HG02798 (cell line): Measurements from ENCODE around the gene COBL.
"Not testable (repeated sequence)": the region's sequence is repeated elsewhere in the genome, so short reads cannot be mapped to it uniquely, and the experiment has no call there.

ENCODE experiments used
- ATAC-seq: cut with Tn5 transposase; IDR thresholded peaks from one replicate; pipeline ENCODE4 v1.9.1; 2021; ENCODE audit warnings: mild to moderate bottlenecking; ENCODE audit not compliant: unreplicated experiment, poor library complexity

The COBL gene

GRCh38 chr7:51220226-51220625, 96.4 kb downstream of the COBL start:
- ATAC-seq: no peak

- ATAC-seq: no peak
Measured at GRCh38 chr7:51219261-51219988, 97.2 kb downstream of the COBL start.

DNA sequence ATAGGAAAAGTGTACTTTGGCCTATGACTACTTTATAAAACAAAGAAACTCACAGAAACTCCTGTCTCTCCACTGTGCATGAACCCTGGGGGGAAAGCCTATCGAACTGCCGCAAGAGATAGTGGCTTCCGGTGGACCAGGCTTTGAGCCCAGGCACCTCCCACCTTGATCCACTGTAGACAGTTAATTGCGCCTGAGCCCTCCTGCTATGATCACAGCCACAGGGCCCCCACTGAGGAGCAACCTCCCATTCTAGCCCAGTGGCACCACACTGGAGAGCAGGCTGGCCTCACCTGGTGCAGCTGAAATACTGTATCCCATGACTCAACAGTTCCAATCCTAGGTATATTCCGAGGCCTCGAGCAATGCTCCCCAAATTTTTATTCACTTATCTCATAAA, 98.8 kb downstream of the COBL start:
- ATAC-seq: no peak

- no peak for ATAC-seq
Measured at GRCh38 chr7:51214098-51214497, 102.5 kb downstream of the COBL start.

- ATAC-seq: no peak
Measured at GRCh38 chr7:51213618-51214017, 103.0 kb downstream of the COBL start.

DNA sequence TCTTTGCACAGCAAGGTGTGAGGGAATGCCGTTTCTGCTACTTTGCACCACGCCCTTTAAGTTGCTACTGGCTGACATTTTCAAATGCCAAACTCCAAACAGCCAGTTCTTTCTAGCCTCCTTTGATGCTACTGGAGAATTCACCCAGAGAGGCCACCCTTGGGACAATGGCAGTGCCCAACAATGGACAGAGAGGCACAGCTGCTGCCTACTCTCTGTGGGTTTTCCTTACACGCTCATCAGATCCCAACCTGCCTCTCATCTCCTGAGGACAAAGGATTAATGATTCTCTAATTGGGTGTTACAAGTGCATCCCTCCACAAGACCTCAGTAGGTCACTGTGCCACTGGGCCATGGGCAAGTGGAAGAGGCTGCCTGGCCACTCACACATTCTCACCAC, 105.8 kb downstream of the COBL start:
- ATAC-seq: no peak

DNA sequence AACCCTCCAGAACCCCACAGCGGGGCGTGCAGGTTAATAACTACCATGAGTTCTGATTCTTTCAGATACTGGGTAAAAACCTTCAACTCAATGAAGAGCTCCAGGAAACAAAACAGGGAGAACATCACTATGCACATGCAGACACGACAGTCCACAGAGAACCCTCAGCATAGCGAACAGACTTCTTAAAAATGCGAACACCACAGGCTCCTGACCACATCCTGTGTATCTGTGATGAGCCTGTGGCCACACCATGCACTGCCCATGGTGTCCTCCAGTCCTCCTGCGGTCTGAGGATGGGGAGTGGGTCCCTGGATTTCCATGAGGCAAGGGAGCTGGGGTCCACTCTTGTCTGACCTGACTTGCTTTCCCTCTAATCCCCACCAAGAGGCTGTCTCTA, 107.2 kb downstream of the COBL start:
- no peak for ATAC-seq

DNA sequence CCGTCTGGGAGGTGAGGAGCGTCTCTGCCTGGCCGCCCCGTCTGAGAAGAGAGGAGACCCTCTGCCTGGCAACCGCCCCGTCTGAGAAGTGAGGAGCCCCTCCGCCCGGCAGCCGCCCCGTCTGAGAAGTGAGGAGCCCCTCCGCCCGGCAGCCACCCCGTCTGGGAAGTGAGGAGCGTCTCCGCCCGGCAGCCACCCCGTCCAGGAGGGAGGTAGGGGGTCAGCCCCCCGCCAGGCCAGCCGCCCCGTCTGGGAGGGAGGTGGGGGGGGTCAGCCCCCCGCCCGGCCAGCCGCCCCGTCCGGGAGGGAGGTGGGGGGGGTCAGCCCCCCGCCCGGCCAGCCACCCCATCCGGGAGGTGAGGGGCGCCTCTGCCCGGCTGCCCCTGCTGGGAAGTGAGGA, 108.5 kb downstream of the COBL start:
- ATAC-seq: not testable (repeated sequence)

GRCh38 chr7:51198654-51199053, 118.0 kb downstream of the COBL start:
- ATAC-seq: no peak

- ATAC-seq: no peak
Measured at GRCh38 chr7:51190969-51191368, 125.6 kb downstream of the COBL start.

DNA sequence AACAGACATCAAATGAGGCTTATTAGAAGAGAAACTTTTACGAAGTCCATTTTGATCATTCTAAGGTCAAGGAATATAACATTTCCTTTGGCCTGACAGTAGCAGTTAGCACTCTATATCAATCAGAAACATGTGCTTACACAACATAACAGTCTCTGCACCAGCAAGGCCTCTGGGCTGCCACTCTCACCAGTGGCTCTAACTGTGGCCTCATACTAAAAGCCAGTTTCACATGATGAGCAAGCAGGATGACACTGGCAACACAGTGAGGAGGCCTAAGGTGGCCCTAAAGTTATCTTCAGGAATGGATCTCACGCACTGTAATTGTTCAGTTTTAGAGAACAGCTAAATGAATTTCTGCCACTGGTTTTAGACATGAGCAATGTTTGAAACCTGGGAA, 126.8 kb downstream of the COBL start:
- no peak for ATAC-seq

DNA sequence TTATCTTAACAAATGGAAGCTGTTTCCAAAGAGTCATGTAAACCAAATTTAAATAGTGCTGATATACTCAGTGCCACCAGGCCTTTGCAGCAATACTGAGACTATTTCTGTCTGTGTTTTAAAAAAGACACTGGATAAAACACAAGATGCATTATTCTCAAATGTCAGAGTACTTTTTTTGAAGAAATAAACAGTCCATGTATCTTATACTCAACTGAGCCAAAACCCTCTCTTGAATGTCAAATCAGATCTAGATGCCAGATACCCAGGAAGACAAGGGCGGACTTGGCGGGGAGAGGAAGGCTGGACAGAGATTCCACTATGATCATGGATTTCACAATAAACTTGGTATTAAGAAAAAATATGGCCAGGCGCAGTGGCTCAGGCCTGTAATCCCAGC, 127.6 kb downstream of the COBL start:
- ATAC-seq: no peak

DNA sequence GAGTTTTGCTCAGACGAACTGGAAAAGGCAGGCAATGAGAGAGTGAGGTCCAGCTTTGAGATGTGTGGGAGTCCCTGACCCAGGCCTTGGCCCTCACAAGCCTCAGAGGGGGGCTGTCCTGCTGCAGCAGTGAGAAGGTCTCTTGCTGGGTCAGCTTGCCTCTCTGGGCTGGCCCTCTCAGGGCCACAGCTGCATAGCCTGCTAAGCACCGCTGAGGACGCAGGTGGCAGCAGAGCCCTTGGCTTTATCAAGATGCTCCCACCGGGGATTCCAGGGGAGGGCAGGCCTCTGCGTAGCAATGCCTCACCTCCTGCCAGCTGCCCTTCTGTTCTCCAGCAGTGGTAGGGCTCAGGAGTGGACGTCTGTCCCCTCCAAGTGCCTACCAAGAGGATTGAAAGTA, 128.7 kb downstream of the COBL start:
- no peak for ATAC-seq

DNA sequence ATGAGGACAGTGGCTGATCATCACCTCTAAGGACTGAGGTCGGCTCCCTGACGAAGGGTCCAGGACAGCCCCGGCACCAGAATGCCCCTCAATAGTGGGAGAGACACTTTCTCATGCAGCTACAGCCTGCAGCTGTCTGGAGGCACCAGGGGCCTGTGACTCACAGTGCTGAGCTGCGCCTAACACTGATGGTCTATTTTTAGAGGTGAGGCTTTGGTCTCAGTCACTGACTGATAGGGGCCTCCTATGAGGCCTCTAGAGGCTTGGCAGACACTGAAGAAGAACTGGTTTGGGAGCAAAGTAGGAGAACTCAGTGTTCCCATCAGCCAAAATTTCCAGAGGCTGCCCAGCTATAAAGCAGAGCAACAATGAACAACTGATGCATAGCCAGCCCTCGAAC, 130.1 kb downstream of the COBL start:
- no peak for ATAC-seq

DNA sequence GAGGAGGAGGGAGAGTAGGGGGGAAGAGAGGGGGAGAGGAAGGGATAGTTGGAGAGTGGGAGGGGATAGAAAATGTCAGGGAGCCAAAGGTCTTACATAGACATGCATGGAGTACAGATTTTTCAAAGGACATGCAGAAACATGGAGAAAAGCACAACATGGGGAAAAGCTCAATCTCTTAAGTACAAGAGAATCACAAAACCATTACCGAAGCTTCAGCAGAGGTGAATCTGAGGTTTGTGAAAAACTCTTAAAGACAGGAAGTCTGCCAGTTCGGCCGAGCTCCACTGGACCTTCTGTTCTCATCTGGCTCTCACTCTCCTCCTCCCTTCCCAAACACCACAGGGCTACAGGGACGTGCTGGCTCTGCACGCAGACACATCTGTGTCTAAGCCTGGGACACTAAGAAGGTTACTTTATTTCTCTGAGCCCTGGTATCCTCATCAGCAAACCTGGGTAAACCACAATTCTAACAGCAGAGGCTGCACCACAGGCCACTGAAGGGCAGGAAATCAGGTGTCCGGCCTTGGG, 133.9 kb downstream of the COBL start:
- no peak for ATAC-seq

DNA sequence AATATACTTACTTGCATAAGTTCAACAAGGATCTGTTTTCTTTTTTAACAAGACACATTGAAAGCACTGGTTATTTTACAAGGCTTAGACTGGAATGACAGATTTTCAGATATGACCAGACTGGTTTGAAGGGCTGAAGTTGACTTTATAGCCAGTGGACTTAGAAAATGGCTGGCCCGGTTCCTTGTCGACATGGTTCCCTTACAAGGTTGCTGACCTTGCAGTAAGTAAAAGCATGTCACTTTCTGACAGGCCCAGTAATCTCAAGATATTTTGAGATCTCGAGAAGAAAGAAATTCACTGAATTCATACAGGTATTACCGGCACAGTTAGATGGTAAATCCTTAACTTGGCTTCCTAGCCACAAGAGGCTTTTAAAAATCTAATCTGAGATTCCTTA, 136.5 kb downstream of the COBL start:
- ATAC-seq: no peak

GRCh38 chr7:51175992-51176388, 140.6 kb downstream of the COBL start:
- ATAC-seq: no peak

GRCh38 chr7:51175316-51175991, 141.2 kb downstream of the COBL start:
- ATAC-seq: no peak

- no peak for ATAC-seq
Measured at GRCh38 chr7:51165337-51165736, 151.3 kb downstream of the COBL start.

- ATAC-seq: peak; percentile 94
Measured at GRCh38 chr7:51162724-51163329, 153.8 kb downstream of the COBL start.

DNA sequence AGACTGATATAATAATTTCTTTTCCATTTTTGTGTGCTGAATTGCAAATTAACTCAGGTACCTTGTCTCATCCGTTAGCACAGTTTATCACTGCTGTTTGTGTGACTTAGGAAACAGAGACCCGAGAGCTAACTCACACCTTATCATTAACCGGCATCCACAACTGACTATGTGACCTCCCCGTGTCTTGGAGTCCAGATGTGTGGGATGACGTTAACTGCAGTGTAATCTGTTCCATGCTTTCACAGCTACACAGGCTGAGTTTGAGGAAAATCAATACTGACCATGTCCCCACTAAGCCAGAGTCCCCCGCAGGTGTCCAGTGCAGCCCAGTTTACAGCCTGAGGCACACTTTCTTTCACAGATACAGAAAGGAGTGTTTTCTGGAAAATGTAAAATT, 154.7 kb downstream of the COBL start:
- no peak for ATAC-seq
